Measurements from ENCODE around the gene TMTC2.
"Not testable (repeated sequence)": the region's sequence is repeated elsewhere in the genome, so short reads cannot be mapped to it uniquely, and the experiment has no call there.

Gene TMTC2

DNA sequence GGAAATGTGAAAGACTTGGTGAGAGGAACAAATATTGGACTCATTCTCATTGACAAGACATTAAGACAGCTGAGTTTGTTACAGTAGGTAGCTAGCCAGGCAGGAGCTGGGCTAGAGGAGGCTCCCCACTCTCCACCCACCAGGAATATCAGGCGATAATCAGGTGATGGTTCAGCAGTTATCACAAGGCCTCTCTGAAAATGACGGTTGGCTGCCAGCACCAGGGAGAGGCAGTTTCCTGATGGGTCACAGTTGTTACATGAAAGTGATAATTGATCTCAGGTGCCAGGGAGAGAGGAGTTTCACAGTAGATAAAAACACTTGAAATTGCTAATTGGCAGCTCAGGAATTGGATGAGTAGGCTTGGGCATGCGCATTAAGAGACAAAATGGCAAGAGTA, 116.5 kb downstream of the TMTC2 start:
- CTCF ChIA-PET, result interaction anchor here (0.9 to 1.3 kb wide), 2 partner anchors 31 to 88 kb away, joined by 3 to 4 read pairs; no protein-coding TSS in a partner anchor
- TF ChIP-seq, protein P1, sequence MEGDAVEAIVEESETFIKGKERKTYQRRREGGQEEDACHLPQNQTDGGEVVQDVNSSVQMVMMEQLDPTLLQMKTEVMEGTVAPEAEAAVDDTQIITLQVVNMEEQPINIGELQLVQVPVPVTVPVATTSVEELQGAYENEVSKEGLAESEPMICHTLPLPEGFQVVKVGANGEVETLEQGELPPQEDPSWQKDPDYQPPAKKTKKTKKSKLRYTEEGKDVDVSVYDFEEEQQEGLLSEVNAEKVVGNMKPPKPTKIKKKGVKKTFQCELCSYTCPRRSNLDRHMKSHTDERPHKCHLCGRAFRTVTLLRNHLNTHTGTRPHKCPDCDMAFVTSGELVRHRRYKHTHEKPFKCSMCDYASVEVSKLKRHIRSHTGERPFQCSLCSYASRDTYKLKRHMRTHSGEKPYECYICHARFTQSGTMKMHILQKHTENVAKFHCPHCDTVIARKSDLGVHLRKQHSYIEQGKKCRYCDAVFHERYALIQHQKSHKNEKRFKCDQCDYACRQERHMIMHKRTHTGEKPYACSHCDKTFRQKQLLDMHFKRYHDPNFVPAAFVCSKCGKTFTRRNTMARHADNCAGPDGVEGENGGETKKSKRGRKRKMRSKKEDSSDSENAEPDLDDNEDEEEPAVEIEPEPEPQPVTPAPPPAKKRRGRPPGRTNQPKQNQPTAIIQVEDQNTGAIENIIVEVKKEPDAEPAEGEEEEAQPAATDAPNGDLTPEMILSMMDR (IDR thresholded peaks at IDR 0.05; ENCODE audit: control extremely low read depth, extremely low read depth, low read depth, missing control alignments), result no peak
- POLR2A ChIA-PET, result no interaction called here
- no peak for DNase-seq (ENCODE audit: extremely low spot score)

DNA sequence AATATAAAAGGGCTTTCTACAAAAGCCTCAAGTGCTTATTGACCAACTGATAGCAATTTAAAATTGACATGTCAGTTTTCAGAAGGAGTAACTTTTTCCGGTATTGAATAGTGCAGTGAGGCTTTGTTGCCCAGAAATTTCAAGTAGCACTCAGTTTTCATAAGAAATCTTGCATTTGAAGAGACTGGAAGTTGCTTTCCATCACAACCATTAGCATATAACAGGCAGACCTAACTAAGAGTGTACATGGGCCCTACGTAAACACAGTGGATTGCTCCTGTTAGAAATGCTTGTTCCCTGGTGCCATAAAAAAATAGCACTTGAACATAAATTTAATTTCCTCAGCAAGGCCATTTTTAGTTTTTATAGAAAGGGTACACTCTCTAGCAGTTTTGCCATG, 117.9 kb downstream of the TMTC2 start:
- ChIA-PET CTCF (no interaction called here), POLR2A (no interaction called here)
- TF ChIP-seq, protein P1 (IDR thresholded peaks at IDR 0.05; ENCODE audit: control extremely low read depth, extremely low read depth, low read depth, missing control alignments), result no peak
- no peak for DNase-seq (ENCODE audit: extremely low spot score)

DNA sequence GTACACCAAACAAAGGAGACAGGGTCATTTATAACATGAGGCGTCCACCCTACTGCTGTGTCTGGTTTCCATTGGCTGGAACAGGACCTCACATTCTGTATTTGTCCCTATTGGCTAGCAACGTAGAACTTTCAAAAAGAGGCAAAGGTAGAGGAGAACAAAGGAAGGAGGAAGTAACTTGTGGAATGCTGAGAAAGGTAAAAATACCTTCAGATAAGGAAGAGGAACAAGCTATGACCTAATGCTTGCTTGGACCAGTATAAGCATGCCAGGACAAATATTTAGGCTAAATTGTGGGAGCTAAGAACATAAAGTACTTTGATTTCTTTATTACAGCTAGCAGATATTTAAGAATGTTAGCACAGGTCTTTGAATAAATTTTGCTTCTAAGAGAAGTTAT, 118.3 kb downstream of the TMTC2 start:
- DNase-seq (ENCODE audit: extremely low spot score); POLR2A ChIA-PET: not testable (repeated sequence)
- CTCF ChIA-PET, result interaction anchor here (2.1 kb wide), 1 partner anchor 15 kb away, joined by 7 read pairs; no protein-coding TSS in a partner anchor

DNA sequence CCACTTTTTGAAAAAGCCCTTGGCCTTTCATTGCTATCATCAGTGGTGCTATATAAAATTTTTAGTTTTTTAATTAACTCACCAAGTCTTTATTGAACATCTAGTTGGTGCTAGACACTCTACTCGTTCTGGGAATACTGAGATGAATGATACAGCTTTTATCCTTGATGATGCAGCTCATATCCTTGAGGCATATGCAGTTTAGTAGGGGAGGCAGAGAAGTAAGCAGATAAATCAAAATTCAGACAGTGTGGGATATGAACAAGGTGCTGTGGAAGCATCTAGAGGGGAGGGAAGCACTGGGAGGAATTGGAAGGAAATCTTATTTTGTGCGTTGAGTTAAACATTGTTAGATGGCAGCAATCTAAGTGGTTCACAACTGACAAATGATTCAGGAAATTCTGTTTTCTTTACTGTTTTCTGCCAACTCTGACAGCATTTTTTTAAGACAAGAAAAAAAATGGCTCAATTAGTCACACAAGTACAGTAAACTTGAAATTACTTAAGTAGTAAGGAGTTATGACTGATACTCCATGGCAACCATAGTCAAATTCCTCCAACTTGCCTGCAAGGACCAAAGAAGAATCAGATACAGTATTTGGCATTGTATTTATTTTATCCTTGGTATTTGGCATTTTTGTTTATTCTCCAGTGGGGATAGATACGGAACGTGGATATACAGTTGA, 119.2 kb downstream of the TMTC2 start:
- no peak for DNase-seq (ENCODE audit: extremely low spot score)
- CTCF ChIA-PET, result interaction anchor here (2.1 kb wide), 1 partner anchor 16 kb away, joined by 7 read pairs; no protein-coding TSS in a partner anchor

DNA sequence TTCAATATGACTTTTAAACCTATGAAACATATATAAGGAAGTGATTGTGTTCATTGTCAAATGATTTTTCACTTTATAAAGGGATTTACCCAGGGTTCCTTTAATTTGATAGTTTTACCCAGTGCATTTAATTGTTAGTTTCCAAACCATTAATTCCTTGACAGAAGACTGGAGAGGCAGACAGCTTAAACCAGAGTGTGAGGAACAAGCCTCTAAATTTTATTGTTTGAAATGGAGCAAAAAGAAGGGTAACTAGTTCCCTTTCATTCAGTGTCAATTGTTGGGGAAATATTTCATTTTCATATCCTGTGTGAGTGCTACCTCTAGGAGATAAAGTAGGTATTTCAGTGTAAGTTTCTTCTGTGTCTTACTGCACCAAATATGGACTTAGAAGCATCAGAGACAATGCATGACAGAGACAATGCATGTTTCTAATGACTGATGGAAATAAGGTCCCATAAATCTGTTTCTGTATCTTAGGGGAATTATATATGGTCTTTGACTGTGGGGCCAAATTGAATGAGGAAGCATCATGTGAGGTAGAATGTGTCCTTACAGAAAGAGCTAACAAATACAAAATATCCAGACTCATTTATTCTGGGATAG, 120.5 kb downstream of the TMTC2 start:
- TF ChIP-seq, protein P1 (IDR thresholded peaks at IDR 0.05; ENCODE audit: control extremely low read depth, extremely low read depth, low read depth, missing control alignments), result no peak
- DNase-seq (ENCODE audit: extremely low spot score), result no peak
- POLR2A ChIA-PET, result interaction anchor here (0.6 kb wide), 1 partner anchor 421 kb away, joined by 3 read pairs; no protein-coding TSS in a partner anchor
- CTCF ChIA-PET, result interaction anchor here (2.1 kb wide), 1 partner anchor 17 kb away, joined by 7 read pairs; no protein-coding TSS in a partner anchor

More for the DNA sequence above, 119.2 kb downstream of the TMTC2 start:
- TF ChIP-seq, protein P1 (IDR thresholded peaks at IDR 0.05; ENCODE audit: control extremely low read depth, extremely low read depth, low read depth, missing control alignments), result no peak
- POLR2A ChIA-PET, result no interaction called here

DNA sequence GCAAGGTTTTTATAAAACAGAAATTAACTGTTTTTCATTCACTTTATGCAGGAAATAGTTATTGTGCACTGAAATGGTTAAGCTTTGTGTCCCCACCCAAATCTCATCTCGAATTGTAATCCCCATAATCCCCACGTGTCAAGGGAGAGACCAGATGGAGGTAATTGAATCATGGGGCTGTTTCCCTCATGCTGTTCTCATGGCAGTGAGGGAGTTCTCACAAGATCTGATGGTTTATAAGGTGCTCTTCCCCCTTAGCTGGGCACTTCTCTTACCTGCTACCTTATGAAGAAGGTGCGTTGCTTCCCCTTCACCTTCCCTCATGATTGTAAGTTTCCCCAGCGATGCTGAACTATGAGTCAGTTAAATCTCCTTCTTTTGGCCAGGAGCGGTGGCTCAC, 123.9 kb downstream of the TMTC2 start:
- POLR2A ChIA-PET, result no interaction called here
- DNase-seq (ENCODE audit: extremely low spot score), result no peak
- CTCF ChIA-PET, result no interaction called here
- TF ChIP-seq, protein P1 (IDR thresholded peaks at IDR 0.05; ENCODE audit: control extremely low read depth, extremely low read depth, low read depth, missing control alignments), result no peak

DNA sequence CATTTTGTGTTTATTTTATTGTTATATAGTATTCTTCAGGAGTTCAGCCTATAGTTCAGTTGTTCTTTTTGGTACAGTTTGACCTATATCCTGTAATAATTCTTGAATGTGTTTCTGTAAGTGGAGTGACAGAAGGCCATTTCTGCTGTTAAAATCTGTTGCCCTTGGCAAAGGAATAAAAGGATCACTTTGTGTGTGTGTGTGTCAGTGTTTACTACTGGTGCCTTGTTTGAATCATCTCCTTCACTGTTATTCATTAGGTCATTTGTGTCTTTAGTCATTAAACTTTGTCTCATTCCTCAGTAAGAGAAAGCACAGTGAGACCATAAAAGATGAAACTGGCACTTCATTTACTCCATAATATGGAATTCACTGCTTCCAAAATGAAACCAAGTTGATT, 130.7 kb downstream of the TMTC2 start:
- POLR2A ChIA-PET, result no interaction called here
- no peak for DNase-seq (ENCODE audit: extremely low spot score)
- TF ChIP-seq, protein P1 (IDR thresholded peaks at IDR 0.05; ENCODE audit: control extremely low read depth, extremely low read depth, low read depth, missing control alignments), result no peak
- CTCF ChIA-PET, result no interaction called here

Measured in GM10248 (cell line).